ENCODE measurements around the gene FARSA.
"Not testable (repeated sequence)": the region's sequence is repeated elsewhere in the genome, so short reads cannot be mapped to it uniquely, and the experiment has no call there.

Gene FARSA

DNA sequence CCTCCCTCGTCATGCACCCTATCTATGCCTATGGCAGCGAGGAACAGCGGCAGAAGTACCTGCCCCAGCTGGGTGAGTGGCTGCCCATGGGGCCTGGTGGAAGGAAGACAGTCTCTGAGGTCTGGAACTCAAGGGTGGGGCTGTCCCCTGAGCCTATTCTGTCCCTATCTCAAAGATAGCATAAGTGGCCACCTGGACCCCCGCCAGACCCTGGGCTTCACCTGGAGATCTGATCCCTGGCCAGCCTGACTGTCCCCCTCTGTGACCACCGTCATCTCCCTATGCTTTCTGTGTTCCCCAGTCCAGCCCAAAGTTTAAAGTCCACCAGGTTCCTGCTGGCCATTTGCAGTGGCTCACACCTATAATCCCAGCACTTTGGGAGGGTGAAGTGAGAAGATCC lies 39.9 kb downstream of the FARSA start:
- Histone ChIP-seq H3K27ac (ENCODE audit: low read depth, low read length) (no peak overlapping the region), H3K9ac (ENCODE audit: low read length) (no peak overlapping the region), H3K4me3 (ENCODE audit: insufficient read depth, low read length, poor library complexity, severe bottlenecking) (no peak overlapping the region), H3K9me3 (ENCODE audit: insufficient read depth, low read length) (no peaks in the 10 kb centered on the region), H3K79me2 (ENCODE audit: insufficient read depth, low read length) (peaks cover 7% of the 10 kb centered on the region), H3K9me2 (replicated peaks; ENCODE audit: insufficient read depth, low read length) (no peaks in the 10 kb centered on the region), H2AFZ (ENCODE audit: low read depth, low read length, severe bottlenecking) (no peak overlapping the region), H4K20me1 (ENCODE audit: low read depth, low read length) (no peaks in the 10 kb centered on the region), H3F3A (ENCODE audit: insufficient read depth) (no peaks in the 10 kb centered on the region), H3K36me3 (ENCODE audit: low read length) (no peaks in the 10 kb centered on the region), H3K4me2 (ENCODE audit: low read depth, low read length, poor library complexity, severe bottlenecking) (no peak overlapping the region), H3K27me3 (ENCODE audit: low read length) (no peaks in the 10 kb centered on the region)
- no peak for TF ChIP-seq CTCF (IDR thresholded peaks at IDR 0.05; ENCODE audit: insufficient read depth, low read length, poor library complexity, severe bottlenecking)
- TF ChIP-seq EZH2phosphoT487 (conservative IDR thresholded peaks at IDR 0.05; ENCODE audit: low read length) = no peak

GRCh38 chr19:12891553-12892021 lies 41.9 kb downstream of the FARSA start:
- Histone ChIP-seq H4K20me1 (ENCODE audit: low read depth, low read length) (no peaks in the 10 kb centered on the region), H2AFZ (ENCODE audit: low read depth, low read length, severe bottlenecking) (no peak overlapping the region)

GRCh38 chr19:12890787-12891552 lies 42.5 kb downstream of the FARSA start, which contains the start of gene GCDH:
Gene GCDH, plus strand, starts transcription at chr19:12891160. Its CDS starts 145 bp downstream, at chr19:12891305.
- H4K20me1 ChIP-seq (ENCODE audit: low read depth, low read length) = no peaks in the 10 kb centered on the region
- H3K79me2 ChIP-seq (ENCODE audit: insufficient read depth, low read length) = peaks cover 7% of the 10 kb centered on the region
- H3K27me3 ChIP-seq (ENCODE audit: low read length) = no peaks in the 10 kb centered on the region
- no peak within 1 kb of the TSS for H3K27ac ChIP-seq (ENCODE audit: low read depth, low read length)
- no peaks in the 10 kb centered on the region for H3K36me3 ChIP-seq (ENCODE audit: low read length)
- H3K4me2 ChIP-seq (ENCODE audit: low read depth, low read length, poor library complexity, severe bottlenecking) = peak within 1 kb of the TSS; percentile 88
- H3K4me3 ChIP-seq (ENCODE audit: insufficient read depth, low read length, poor library complexity, severe bottlenecking) = peak within 1 kb of the TSS; percentile 64
- H2AFZ ChIP-seq (ENCODE audit: low read depth, low read length, severe bottlenecking) = peak within 1 kb of the TSS; percentile 73
- H3F3A ChIP-seq (ENCODE audit: insufficient read depth) = no peaks in the 10 kb centered on the region
- TF ChIP-seq EZH2phosphoT487 (conservative IDR thresholded peaks at IDR 0.05; ENCODE audit: low read length) (no peak), CTCF (IDR thresholded peaks at IDR 0.05; ENCODE audit: insufficient read depth, low read length, poor library complexity, severe bottlenecking) (no peak)
- peak within 1 kb of the TSS; percentile 57 for H3K9ac ChIP-seq (ENCODE audit: low read length)
- no peaks in the 10 kb centered on the region for H3K9me2 ChIP-seq (replicated peaks; ENCODE audit: insufficient read depth, low read length)
- no peaks in the 10 kb centered on the region for H3K9me3 ChIP-seq (ENCODE audit: insufficient read depth, low read length)

More at GRCh38 chr19:12891553-12892021, 41.9 kb downstream of the FARSA start:
- TF ChIP-seq CTCF (IDR thresholded peaks at IDR 0.05; ENCODE audit: insufficient read depth, low read length, poor library complexity, severe bottlenecking) (no peak), EZH2phosphoT487 (conservative IDR thresholded peaks at IDR 0.05; ENCODE audit: low read length) (no peak)
- peak overlapping the region; percentile 64 for H3K4me3 ChIP-seq (ENCODE audit: insufficient read depth, low read length, poor library complexity, severe bottlenecking)
- H3F3A ChIP-seq (ENCODE audit: insufficient read depth) = no peaks in the 10 kb centered on the region
- peak overlapping the region; percentile 57 for H3K9ac ChIP-seq (ENCODE audit: low read length)
- no peaks in the 10 kb centered on the region for H3K9me2 ChIP-seq (replicated peaks; ENCODE audit: insufficient read depth, low read length)
- no peaks in the 10 kb centered on the region for H3K9me3 ChIP-seq (ENCODE audit: insufficient read depth, low read length)
- H3K27ac ChIP-seq (ENCODE audit: low read depth, low read length) = no peak overlapping the region
- H3K27me3 ChIP-seq (ENCODE audit: low read length) = no peaks in the 10 kb centered on the region
- no peaks in the 10 kb centered on the region for H3K36me3 ChIP-seq (ENCODE audit: low read length)
- H3K4me2 ChIP-seq (ENCODE audit: low read depth, low read length, poor library complexity, severe bottlenecking) = peak overlapping the region; percentile 88
- peaks cover 7% of the 10 kb centered on the region for H3K79me2 ChIP-seq (ENCODE audit: insufficient read depth, low read length)

DNA sequence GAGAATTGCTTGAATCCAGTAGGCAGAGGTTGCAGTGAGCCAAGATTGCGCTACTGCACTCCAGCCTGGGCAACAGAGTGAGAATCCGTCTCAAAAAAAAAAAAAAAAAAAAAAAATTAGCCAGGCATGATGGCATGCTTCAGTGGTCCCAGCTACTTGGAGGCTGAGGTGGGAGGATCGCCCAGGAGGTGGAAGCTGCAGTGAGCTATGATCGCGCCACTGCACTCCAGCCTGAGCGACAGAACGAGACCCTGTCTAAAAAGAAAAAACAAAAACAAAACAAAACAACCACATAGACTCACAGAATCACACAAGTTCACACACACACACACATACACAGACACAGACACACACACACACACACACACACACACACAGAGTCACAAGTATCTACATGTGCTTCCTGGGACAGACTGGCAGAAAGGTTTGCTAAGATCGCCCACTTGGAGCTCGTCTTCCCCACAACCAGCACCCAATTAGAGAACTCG lies 43.2 kb downstream of the FARSA start:
- H2AFZ ChIP-seq (ENCODE audit: low read depth, low read length, severe bottlenecking) = peak overlapping the region; percentile 73
- H3K9ac ChIP-seq (ENCODE audit: low read length) = peak overlapping the region; percentile 33; the same call in 1 of the 2 replicates
- not testable (repeated sequence) for H3K27ac ChIP-seq (ENCODE audit: low read depth, low read length)

More for the DNA sequence above, 43.2 kb downstream of the FARSA start:
- H3K9me3 ChIP-seq (ENCODE audit: insufficient read depth, low read length); H3K27me3 ChIP-seq (ENCODE audit: low read length); H3K79me2 ChIP-seq (ENCODE audit: insufficient read depth, low read length); H3F3A ChIP-seq (ENCODE audit: insufficient read depth); H3K36me3 ChIP-seq (ENCODE audit: low read length); H4K20me1 ChIP-seq (ENCODE audit: low read depth, low read length); H3K9me2 ChIP-seq (replicated peaks; ENCODE audit: insufficient read depth, low read length): not testable (repeated sequence)
- peak overlapping the region; percentile 87 for H3K4me2 ChIP-seq (ENCODE audit: low read depth, low read length, poor library complexity, severe bottlenecking)
- peak overlapping the region; percentile 54 for H3K4me3 ChIP-seq (ENCODE audit: insufficient read depth, low read length, poor library complexity, severe bottlenecking)

All from SU-DHL-6 (cell line).